Measurements from ENCODE around the gene ZFAND5.

GRCh38 chr9:72349240-72349639, 15.8 kb downstream of the ZFAND5 start:
- TF ChIP-seq POLR2A (IDR thresholded peaks at IDR 0.05) (no peak), CTCF (IDR thresholded peaks at IDR 0.05) (no peak)

All from thyroid gland (tissue), 4 donors.